GM21528 (cell line): ENCODE results near the gene R3HDM4.

ENCODE experiments used
- ATAC-seq: cut with Tn5 transposase; IDR thresholded peaks from one replicate; pipeline ENCODE4 v1.9.1; 2021; ENCODE audit warnings: mild to moderate bottlenecking, moderate library complexity; ENCODE audit not compliant: unreplicated experiment, low FRiP score

The R3HDM4 gene

GRCh38 chr19:947707-948539 is 34.9 kb upstream of the R3HDM4 start:
- ATAC-seq = peak; percentile 61

GRCh38 chr19:947090-947706 is 34.2 kb upstream of the R3HDM4 start:
- ATAC-seq = peak; percentile 17

- no peak for ATAC-seq
Measured at GRCh38 chr19:945401-946252, 32.6 kb upstream of the R3HDM4 start.

GRCh38 chr19:944663-945241 is 31.7 kb upstream of the R3HDM4 start:
- ATAC-seq = no peak

- ATAC-seq = no peak
Measured at GRCh38 chr19:944171-944567, 31.1 kb upstream of the R3HDM4 start.

- ATAC-seq = no peak
Measured at GRCh38 chr19:943551-944170, 30.6 kb upstream of the R3HDM4 start.

GRCh38 chr19:942133-942645 is 29.2 kb upstream of the R3HDM4 start:
- ATAC-seq = no peak

GRCh38 chr19:941292-942132 is 28.5 kb upstream of the R3HDM4 start:
- ATAC-seq = no peak

- no peak for ATAC-seq
Measured at GRCh38 chr19:940591-941291, 27.7 kb upstream of the R3HDM4 start.

- no peak for ATAC-seq
Measured at GRCh38 chr19:939922-940321, 26.9 kb upstream of the R3HDM4 start.

- ATAC-seq = no peak
Measured at GRCh38 chr19:939439-939838, 26.4 kb upstream of the R3HDM4 start.

- ATAC-seq = no peak
Measured at GRCh38 chr19:938233-938923, 25.4 kb upstream of the R3HDM4 start.

- no peak for ATAC-seq
Measured at GRCh38 chr19:937259-937694, 24.3 kb upstream of the R3HDM4 start.

- no peak for ATAC-seq
Measured at GRCh38 chr19:936175-936546, 23.1 kb upstream of the R3HDM4 start.

- ATAC-seq = no peak
Measured at GRCh38 chr19:934865-935479, 22.0 kb upstream of the R3HDM4 start.

- no peak for ATAC-seq
Measured at GRCh38 chr19:934197-934840, 21.3 kb upstream of the R3HDM4 start.

- ATAC-seq = no peak
Measured at GRCh38 chr19:933553-933882, 20.5 kb upstream of the R3HDM4 start.
